Measurements from ENCODE around the gene SUPT7L. TPM values are rescaled to one million over a fixed set of nuclear protein-coding genes. Genes with fewer than 3 reads are reported as not detected.

SUPT7L gene
- total and polyA plus RNA-seq, 2 of the 13 experiments (the other 11 are each of a cell fraction or from before 2014, with no cell fraction given) = 32.9 to 77.5 TPM

GRCh38 chr2:27615316-27615715 lies 48.1 kb downstream of the SUPT7L start (continued):
- TF ChIP-seq, protein P1, sequence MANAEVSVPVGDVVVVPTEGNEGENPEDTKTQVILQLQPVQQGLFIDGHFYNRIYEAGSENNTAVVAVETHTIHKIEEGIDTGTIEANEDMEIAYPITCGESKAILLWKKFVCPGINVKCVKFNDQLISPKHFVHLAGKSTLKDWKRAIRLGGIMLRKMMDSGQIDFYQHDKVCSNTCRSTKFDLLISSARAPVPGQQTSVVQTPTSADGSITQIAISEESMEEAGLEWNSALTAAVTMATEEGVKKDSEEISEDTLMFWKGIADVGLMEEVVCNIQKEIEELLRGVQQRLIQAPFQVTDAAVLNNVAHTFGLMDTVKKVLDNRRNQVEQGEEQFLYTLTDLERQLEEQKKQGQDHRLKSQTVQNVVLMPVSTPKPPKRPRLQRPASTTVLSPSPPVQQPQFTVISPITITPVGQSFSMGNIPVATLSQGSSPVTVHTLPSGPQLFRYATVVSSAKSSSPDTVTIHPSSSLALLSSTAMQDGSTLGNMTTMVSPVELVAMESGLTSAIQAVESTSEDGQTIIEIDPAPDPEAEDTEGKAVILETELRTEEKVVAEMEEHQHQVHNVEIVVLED (CRISPR knock-in tag; IDR thresholded peaks at IDR 0.05; ENCODE audit: borderline replicate concordance) = no peak
- no peak for TF ChIP-seq JARID2 (CRISPR knock-in tag; IDR thresholded peaks at IDR 0.05; ENCODE audit: insufficient replicate concordance)
- no peak for TF ChIP-seq HDAC2 (CRISPR knock-in tag; IDR thresholded peaks at IDR 0.05)

DNA sequence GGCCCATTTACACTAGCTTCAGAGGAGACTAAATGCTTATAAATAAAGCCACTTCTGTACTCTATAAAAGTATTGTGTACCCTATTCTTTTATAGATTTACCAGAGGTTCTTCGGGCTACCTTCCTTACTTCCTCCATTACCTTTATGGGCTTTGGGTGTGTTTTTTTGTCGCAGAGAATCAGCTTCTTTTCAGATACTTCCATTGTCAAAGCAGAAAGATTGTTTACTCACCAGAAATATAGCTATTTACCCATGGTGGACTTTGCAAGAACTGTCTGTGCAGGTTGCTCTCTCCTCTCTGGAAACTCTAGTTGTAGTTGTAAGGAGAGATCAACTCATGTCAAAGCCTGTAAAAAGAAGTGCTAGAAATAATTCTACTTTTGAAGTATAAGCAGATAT lies 49.4 kb downstream of the SUPT7L start:
- Histone ChIP-seq H3K4me2 (ENCODE audit: low read depth, low read length) (peak overlapping the region; percentile 14; the same call in 1 of the 2 replicates), H3K36me3 (replicated peaks in 1 of 2; ENCODE audit: control insufficient read depth in 1 of 2, insufficient read depth in 2 of 2, low read length in 2 of 2) (peaks cover 21 to 71% of the 10 kb centered on the region in 2 experiments), H3K27ac (ENCODE audit: extremely low read length, insufficient read depth, low read length) (peak overlapping the region; percentile 35), H3K9me3 (ENCODE audit: low read length) (no peaks in the 10 kb centered on the region), H3K4me3 (replicated peaks in 1 of 3; ENCODE audit: insufficient read depth in 1 of 3, low read depth in 2 of 3, low read length in 3 of 3) (no peak overlapping the region), H4K20me1 (ENCODE audit: insufficient read depth, low read length) (no peaks in the 10 kb centered on the region), H3K9ac (ENCODE audit: insufficient read depth, low read depth, low read length) (no peak overlapping the region), H3K79me2 (ENCODE audit: insufficient read depth, low read length) (no peaks in the 10 kb centered on the region), H3K27me3 (ENCODE audit: control insufficient read depth in 1 of 2, insufficient read depth in 2 of 2, low read length in 2 of 2) (no peaks in the 10 kb centered on the region), H2AFZ (ENCODE audit: low read length) (no peak overlapping the region), H3K4me1 (ENCODE audit: insufficient read depth, low read length) (peaks cover 14% of the 10 kb centered on the region)
- BruUV-seq (replicated peaks) = no TSS peak
- in situ Hi-C loops (cut with HindIII; ENCODE audit: extremely low pct_ligation_motif_present, low pct_unique_long_range_greater_than_20kb) (no loop called here), intact Hi-C loops (cut with micrococcal nuclease; ENCODE audit: unreplicated experiment) (no loop called here)
- 35% methylated on average over 2 of the region's 2 CpGs for WGBS (ENCODE audit: low lambda C conversion rate)
- ChIA-PET CTCF (ENCODE audit: low intra/inter-chr PET ratio, low total read pairs) (no interaction called here), POLR2A (interaction anchor here (1.0 to 1.4 kb wide), 3 partner anchors 15 to 204 kb away, joined by 5 to 7 read pairs (median 5); partner anchors contain the start of genes CCDC121, GPN1, PPM1G and ZNF512)
- DNase-seq (ENCODE audit: low spot score) (peak; percentile 21), ATAC-seq (peak; percentile 77), FAIRE-seq (no peak)
- no peak for TF ChIP-seq PCBP1 (IDR thresholded peaks at IDR 0.05; ENCODE audit: borderline replicate concordance, low read depth, low read length)
- peak; percentile 65 for TF ChIP-seq FOXA3 (CRISPR knock-in tag; IDR thresholded peaks at IDR 0.05)
- TF ChIP-seq ERF (CRISPR knock-in tag; IDR thresholded peaks at IDR 0.05) = no peak
- no peak for TF ChIP-seq ESRRA (CRISPR knock-in tag; IDR thresholded peaks at IDR 0.05; ENCODE audit: low read depth)
- no peak for TF ChIP-seq SOX13 (IDR thresholded peaks at IDR 0.05)
- peak in 1 of 2 experiments; percentile 42; a peak in 2 of 4 replicates for TF ChIP-seq SOX13 (CRISPR knock-in tag; conservative IDR thresholded peaks at IDR 0.05 in 1 of 2, IDR thresholded peaks at IDR 0.05 in 1 of 2)
- TF ChIP-seq ELF3 (CRISPR knock-in tag; IDR thresholded peaks at IDR 0.05) = 0 out of 2 replicates have a peak, but pooled peaks have one; percentile 27
- TF ChIP-seq, protein P2, sequence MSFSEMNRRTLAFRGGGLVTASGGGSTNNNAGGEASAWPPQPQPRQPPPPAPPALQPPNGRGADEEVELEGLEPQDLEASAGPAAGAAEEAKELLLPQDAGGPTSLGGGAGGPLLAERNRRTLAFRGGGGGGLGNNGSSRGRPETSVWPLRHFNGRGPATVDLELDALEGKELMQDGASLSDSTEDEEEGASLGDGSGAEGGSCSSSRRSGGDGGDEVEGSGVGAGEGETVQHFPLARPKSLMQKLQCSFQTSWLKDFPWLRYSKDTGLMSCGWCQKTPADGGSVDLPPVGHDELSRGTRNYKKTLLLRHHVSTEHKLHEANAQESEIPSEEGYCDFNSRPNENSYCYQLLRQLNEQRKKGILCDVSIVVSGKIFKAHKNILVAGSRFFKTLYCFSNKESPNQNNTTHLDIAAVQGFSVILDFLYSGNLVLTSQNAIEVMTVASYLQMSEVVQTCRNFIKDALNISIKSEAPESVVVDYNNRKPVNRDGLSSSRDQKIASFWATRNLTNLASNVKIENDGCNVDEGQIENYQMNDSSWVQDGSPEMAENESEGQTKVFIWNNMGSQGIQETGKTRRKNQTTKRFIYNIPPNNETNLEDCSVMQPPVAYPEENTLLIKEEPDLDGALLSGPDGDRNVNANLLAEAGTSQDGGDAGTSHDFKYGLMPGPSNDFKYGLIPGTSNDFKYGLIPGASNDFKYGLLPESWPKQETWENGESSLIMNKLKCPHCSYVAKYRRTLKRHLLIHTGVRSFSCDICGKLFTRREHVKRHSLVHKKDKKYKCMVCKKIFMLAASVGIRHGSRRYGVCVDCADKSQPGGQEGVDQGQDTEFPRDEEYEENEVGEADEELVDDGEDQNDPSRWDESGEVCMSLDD (CRISPR knock-in tag; IDR thresholded peaks at IDR 0.05; ENCODE audit: borderline replicate concordance) = no peak
- peak; percentile 66; the same call in 1 of the 2 replicates for TF ChIP-seq ZNF317 (CRISPR knock-in tag; IDR thresholded peaks at IDR 0.05)
- no peak for TF ChIP-seq TRIM24 (CRISPR knock-in tag; IDR thresholded peaks at IDR 0.05)
- no peak for TF ChIP-seq ZNF7 (CRISPR knock-in tag; IDR thresholded peaks at IDR 0.05)
- TF ChIP-seq FOXK1 (CRISPR knock-in tag; IDR thresholded peaks at IDR 0.05; ENCODE audit: borderline replicate concordance, low read depth) = no peak
- TF ChIP-seq ZFP82 (CRISPR knock-in tag; IDR thresholded peaks at IDR 0.05; ENCODE audit: borderline replicate concordance) = no peak
- 0 out of 2 replicates have a peak, but pooled peaks have one; percentile 16 for TF ChIP-seq PPARG (CRISPR knock-in tag; conservative IDR thresholded peaks at IDR 0.05)
- TF ChIP-seq HNF4G (IDR thresholded peaks at IDR 0.05; ENCODE audit: borderline replicate concordance, low read depth, low read length) = peak; percentile 40; the same call in 1 of the 2 replicates
- TF ChIP-seq HNF4G (CRISPR knock-in tag; IDR thresholded peaks at IDR 0.05; ENCODE audit: borderline replicate concordance, low read depth) = no peak
- no peak for TF ChIP-seq DR1 (CRISPR knock-in tag; IDR thresholded peaks at IDR 0.05)
- TF ChIP-seq ZNF607 (CRISPR knock-in tag; IDR thresholded peaks at IDR 0.05; ENCODE audit: borderline replicate concordance) = no peak
